Skin epidermis (tissue), 12 donors: Measurements from ENCODE around the gene PRR33.
"Not testable (repeated sequence)": the region's sequence is repeated elsewhere in the genome, so short reads cannot be mapped to it uniquely, and the experiment has no call there.

Source experiments
- H3K27ac ChIP-seq, 21 experiments: fragments of 200-600 bp; sonication (generic) in 11 of 21; one replicate each; pipeline ENCODE4 v1.5.0; 2020; ENCODE audit warnings: mild to moderate bottlenecking in 3 of 21, inconsistent platforms in 2 of 21, moderate library complexity in 2 of 21
- H3K4me3 ChIP-seq, 7 experiments: fragments of 200-600 bp; sonication (generic) in 2 of 7; one replicate each; pipeline ENCODE4 v1.5.0; 2020; ENCODE audit warnings: inconsistent platforms in 2 of 7, mild to moderate bottlenecking in 2 of 7, moderate library complexity in 1 of 7

PRR33 gene

GRCh38 chr11:1879941-1880720 lies 11.6 kb downstream of the PRR33 start:
- Histone ChIP-seq H3K27ac (peak overlapping the region in 20 of 21 experiments; percentile 12 to 93 (median 82)), H3K4me3 (no peak overlapping the region)

GRCh38 chr11:1879342-1879940 lies 12.3 kb downstream of the PRR33 start:
- Histone ChIP-seq H3K4me3 (no peak overlapping the region), H3K27ac (peak overlapping the region in 16 of 21 experiments; percentile 12 to 93 (median 82))

- Histone ChIP-seq H3K27ac (peak overlapping the region in 16 of 21 experiments; percentile 2 to 84 (median 74)), H3K4me3 (no peak overlapping the region)
These were observed 13.3 kb downstream of the PRR33 start for GRCh38 chr11:1878137-1879031.

- no peak overlapping the region for H3K4me3 ChIP-seq
- H3K27ac ChIP-seq, result peak overlapping the region in 19 of 21 experiments; percentile 2 to 84 (median 76)
These were observed 14.2 kb downstream of the PRR33 start for GRCh38 chr11:1877211-1878136.

- no peak overlapping the region for H3K4me3 ChIP-seq
- H3K27ac ChIP-seq, result peak overlapping the region in 19 of 21 experiments; percentile 4 to 84 (median 76)
These were observed 15.2 kb downstream of the PRR33 start for GRCh38 chr11:1876361-1877063.

- peak overlapping the region in 19 of 21 experiments; percentile 4 to 84 (median 76) for H3K27ac ChIP-seq
- H3K4me3 ChIP-seq, result not testable (repeated sequence)
These were observed 15.8 kb downstream of the PRR33 start for GRCh38 chr11:1875851-1876301.

- peak overlapping the region in 17 of 21 experiments; percentile 16 to 84 (median 76) for H3K27ac ChIP-seq
- no peak overlapping the region for H3K4me3 ChIP-seq
These were observed 16.4 kb downstream of the PRR33 start for GRCh38 chr11:1875093-1875850.

- H3K27ac ChIP-seq, result peak overlapping the region in 16 of 21 experiments; percentile 16 to 84 (median 70)
- H3K4me3 ChIP-seq, result not testable (repeated sequence)
These were observed 17.1 kb downstream of the PRR33 start for GRCh38 chr11:1874441-1875092.

GRCh38 chr11:1873813-1874150 lies 17.9 kb downstream of the PRR33 start:
- peak overlapping the region in 6 of 21 experiments; percentile 47 to 84 (median 67) for H3K27ac ChIP-seq
- not testable (repeated sequence) for H3K4me3 ChIP-seq

- Histone ChIP-seq H3K27ac (peak overlapping the region in 13 of 21 experiments; percentile 18 to 84 (median 47)), H3K4me3 (peak overlapping the region in 2 of 7 experiments; percentile 13 to 40)
These were observed 18.5 kb downstream of the PRR33 start for GRCh38 chr11:1873048-1873812.

- peak overlapping the region in 14 of 21 experiments; percentile 6 to 84 (median 56) for H3K27ac ChIP-seq
- H3K4me3 ChIP-seq, result peak overlapping the region in 3 of 7 experiments; percentile 8 to 40 (median 16)
These were observed 19.3 kb downstream of the PRR33 start for GRCh38 chr11:1872267-1872985.

- H3K4me3 ChIP-seq, result peak overlapping the region in 5 of 7 experiments; percentile 2 to 40 (median 16)
- peak overlapping the region in 14 of 21 experiments; percentile 6 to 84 (median 58) for H3K27ac ChIP-seq
These were observed 20.2 kb downstream of the PRR33 start for GRCh38 chr11:1871531-1871930.

GRCh38 chr11:1870721-1871466 lies 20.8 kb downstream of the PRR33 start:
- H3K4me3 ChIP-seq, result peak overlapping the region; percentile 2 to 40 (median 7)

GRCh38 chr11:1870326-1870696 lies 21.4 kb downstream of the PRR33 start:
- peak overlapping the region in 11 of 21 experiments; percentile 6 to 84 (median 57) for H3K27ac ChIP-seq

More at GRCh38 chr11:1870721-1871466, 20.8 kb downstream of the PRR33 start:
- H3K27ac ChIP-seq, result peak overlapping the region in 14 of 21 experiments; percentile 6 to 84 (median 62)

More at GRCh38 chr11:1870326-1870696, 21.4 kb downstream of the PRR33 start:
- H3K4me3 ChIP-seq, result peak overlapping the region in 5 of 7 experiments; percentile 2 to 40 (median 6)
